HepG2 (cell line): ENCODE measurements around the gene GJE1. TPM values are rescaled to one million over a fixed set of nuclear protein-coding genes. Genes with fewer than 3 reads are reported as not detected.

Experiments
- ATAC-seq: fragments of 200-7000 bp; cut with Tn5 transposase; 3 replicates; pipeline ENCODE4 v1.9.1; 2020; ENCODE audit warnings: mild to moderate bottlenecking, moderate library complexity
- BruUV-seq: library from RNA; stranded (reverse); fragments of 400-500 nt; replicated peaks from 2 replicates; lab custom pipeline; 2021; lab: Mats Ljungman, UMichigan
- CTCF ChIA-PET: fragments of 300-600 bp; formaldehyde crosslinking; extraction: SDS; loops from one replicate; lab custom pipeline; 2021; ENCODE audit warnings: low total read pairs, inconsistent platforms, low intra/inter-chr PET ratio; lab: Yijun Ruan, JAX
- POLR2A ChIA-PET: fragments of 350-600 bp; sonication (Branson Sonifier 250); formaldehyde crosslinking; loops from one replicate; lab custom pipeline; 2020; ENCODE audit warnings: antibody characterized with exemption, inconsistent platforms; lab: Yijun Ruan, JAX
- DNase-seq: peaks from one replicate; pipeline ENCODE4 v3.0.0-alpha.2; 2015; ENCODE audit warnings: low spot score
- FAIRE-seq: peaks from 3 replicates; lab custom pipeline; 2011; peaks lifted over from hg19 to GRCh38; lab: Jason Lieb, UNC
- H2AFZ ChIP-seq: one replicate; pipeline ENCODE4 v1.6.1; 2011; ENCODE audit warnings: low read length, inconsistent platforms
- H3K27ac ChIP-seq: fragments of 300-600 bp; 3 replicates; pipeline ENCODE4 v1.8.0; 2011; ENCODE audit warnings: mixed run types, mild to moderate bottlenecking, mixed read lengths, low read length, inconsistent platforms; ENCODE audit not compliant: insufficient read depth; ENCODE audit errors: extremely low read length
- H3K27me3 ChIP-seq, 2 experiments: fragments of 200-600 bp in 1 of 2; 2 replicates in 1 of 2; 3 replicates in 1 of 2; pipeline versions ENCODE4 v1.6.0 to v1.8.0; 2011; ENCODE audit warnings: low read length in 2 of 2, mild to moderate bottlenecking in 2 of 2, moderate library complexity in 2 of 2, inconsistent platforms in 1 of 2; ENCODE audit not compliant: insufficient read depth in 2 of 2, control insufficient read depth in 1 of 2
- H3K36me3 ChIP-seq, 2 experiments: fragments of 200-600 bp in 1 of 2; replicated peaks in 1 of 2; 2 replicates in 1 of 2; 3 replicates in 1 of 2; pipeline versions ENCODE4 v1.5.1 to v1.8.0; 2011; ENCODE audit warnings: low read length in 2 of 2, inconsistent platforms in 1 of 2; ENCODE audit not compliant: insufficient read depth in 2 of 2, control insufficient read depth in 1 of 2
- H3K4me1 ChIP-seq: 2 replicates; pipeline ENCODE4 v1.5.1; 2012; ENCODE audit warnings: low read length, inconsistent platforms; ENCODE audit not compliant: insufficient read depth
- H3K4me2 ChIP-seq: 2 replicates; pipeline ENCODE4 v1.6.0; 2011; ENCODE audit warnings: low read depth, low read length, inconsistent platforms
- H3K4me3 ChIP-seq, 3 experiments: fragments of 200-600 bp in 1 of 3; sonication (generic), shearing (Covaris generic) in 1 of 3; replicated peaks in 1 of 3; 2 replicates each; pipeline ENCODE4 v1.5.1; 2011 to 2016; ENCODE audit warnings: low read length in 3 of 3, inconsistent platforms in 2 of 3, low read depth in 2 of 3, mild to moderate bottlenecking in 2 of 3, control low read depth in 1 of 3, mixed read lengths in 1 of 3; ENCODE audit not compliant: insufficient read depth in 1 of 3
- H3K79me2 ChIP-seq: one replicate; pipeline ENCODE4 v1.6.1; 2011; ENCODE audit warnings: low read length, inconsistent platforms; ENCODE audit not compliant: insufficient read depth
- H3K9ac ChIP-seq: 2 replicates; pipeline ENCODE4 v1.6.0; 2011; ENCODE audit warnings: mild to moderate bottlenecking, low read depth, low read length, inconsistent platforms; ENCODE audit not compliant: insufficient read depth
- H3K9me3 ChIP-seq: 2 replicates; pipeline ENCODE4 v1.5.1; 2012; ENCODE audit warnings: mild to moderate bottlenecking, low read length
- H4K20me1 ChIP-seq: 2 replicates; pipeline ENCODE4 v1.6.0; 2011; ENCODE audit warnings: inconsistent platforms, mild to moderate bottlenecking, low read length, moderate library complexity; ENCODE audit not compliant: insufficient read depth
- AHDC1 ChIP-seq: sonication (generic); formaldehyde crosslinking; IDR thresholded peaks from 2 replicates; pipeline ENCODE4 v1.5.1; 2020; ENCODE audit warnings: mild to moderate bottlenecking, missing genetic modification reagents, borderline replicate concordance
- FOSL2 ChIP-seq: sonication (generic); formaldehyde crosslinking; IDR thresholded peaks from 2 replicates; pipeline ENCODE4 v1.4.0; 2020; ENCODE audit warnings: missing genetic modification reagents
- KAT2B ChIP-seq: fragments of 150-350 bp; IDR thresholded peaks from 2 replicates; pipeline ENCODE4 v1.6.1; 2014; ENCODE audit warnings: low read depth, low read length, borderline replicate concordance
- RARA ChIP-seq: IDR thresholded peaks from 2 replicates; pipeline ENCODE4 v1.6.1; 2016; ENCODE audit warnings: missing genetic modification reagents, missing compliant biosample characterization
- SNAI1 ChIP-seq: sonication (generic); formaldehyde crosslinking; IDR thresholded peaks from 2 replicates; pipeline ENCODE4 v1.5.0; 2020; ENCODE audit warnings: mild to moderate bottlenecking, missing genetic modification reagents, borderline replicate concordance
- TOPORS ChIP-seq: sonication (generic); formaldehyde crosslinking; IDR thresholded peaks from 2 replicates; pipeline ENCODE4 v1.8.0; 2023; ENCODE audit warnings: mild to moderate bottlenecking, missing genetic modification reagents
- ZNF121 ChIP-seq: sonication (generic); formaldehyde crosslinking; IDR thresholded peaks from 2 replicates; pipeline ENCODE4 v1.5.0; 2020; ENCODE audit warnings: mild to moderate bottlenecking, missing genetic modification reagents
- ZNF160 ChIP-seq: sonication (generic); formaldehyde crosslinking; IDR thresholded peaks from 2 replicates; pipeline ENCODE4 v1.8.0; 2022; ENCODE audit warnings: mild to moderate bottlenecking, inconsistent platforms, missing genetic modification reagents
- ZNF337 ChIP-seq: sonication (generic); formaldehyde crosslinking; IDR thresholded peaks from 2 replicates; pipeline ENCODE4 v1.5.1; 2020; ENCODE audit warnings: missing genetic modification reagents, low read depth, mild to moderate bottlenecking, borderline replicate concordance
- ZNF33A ChIP-seq: sonication (generic); formaldehyde crosslinking; IDR thresholded peaks from 2 replicates; pipeline ENCODE4 v1.5.1; 2020; ENCODE audit warnings: missing genetic modification reagents, mild to moderate bottlenecking, moderate library complexity, borderline replicate concordance
- ZNF432 ChIP-seq: sonication (generic); formaldehyde crosslinking; IDR thresholded peaks from 2 replicates; pipeline ENCODE4 v1.5.0; 2020; ENCODE audit warnings: missing genetic modification reagents, mild to moderate bottlenecking, borderline replicate concordance
- ZNF782 ChIP-seq: sonication (generic); formaldehyde crosslinking; IDR thresholded peaks from 2 replicates; pipeline ENCODE4 v1.4.0; 2020; ENCODE audit warnings: missing genetic modification reagents, mild to moderate bottlenecking, borderline replicate concordance
- in situ Hi-C: cut with HindIII; loops from 2 replicates; pipeline ENCODE4 v1.10.0; 2017; ENCODE audit warnings: low pct_unique_long_range_greater_than_20kb; ENCODE audit not compliant: extremely low pct_ligation_motif_present
- intact Hi-C: fragments of 100-400 bp; cut with micrococcal nuclease; formaldehyde crosslinking; loops from one replicate; pipeline ENCODE4 v1.10.0; 2022; ENCODE audit not compliant: unreplicated experiment
- polyA plus RNA-seq, 8 experiments: library from polyadenylated mRNA; depleted of rRNA in 3 of 8; stranded (reverse) in 7 of 8; unstranded in 1 of 8; fragments of >200 nt; fragmentation: Illumina TruSeq in 4 of 8; extraction: Trizol in 4 of 8; gene quantifications; 2 replicates each; pipeline versions ENCODE4 v1.2.1 to v1.2.3, GENCODE V29; 2011 to 2016; ENCODE audit warnings: low read depth in 4 of 8, missing spikeins in 1 of 8, mixed read lengths in 1 of 8; ENCODE audit not compliant: insufficient read depth in 1 of 8
- total RNA-seq, 5 experiments: library from RNA; depleted of rRNA; stranded (reverse); fragments of >200 nt; fragmentation: Illumina TruSeq; extraction: Trizol; gene quantifications; 2 replicates each; pipeline ENCODE4 v1.2.3, GENCODE V29; 2016; ENCODE audit warnings: low read depth in 1 of 5
- TF ChIP-seq, protein P1 (sequence below): sonication (generic); formaldehyde crosslinking; IDR thresholded peaks from 2 replicates; pipeline ENCODE4 v1.5.1; 2020; ENCODE audit warnings: mild to moderate bottlenecking, missing genetic modification reagents, moderate library complexity
- TF ChIP-seq, protein P2 (sequence below): sonication (generic); formaldehyde crosslinking; IDR thresholded peaks from 2 replicates; pipeline ENCODE4 v1.4.0; 2020; ENCODE audit warnings: missing genetic modification reagents; ENCODE audit errors: not compliant biosample characterization

The GJE1 gene
- total and polyA plus RNA-seq, 2 of the 13 experiments (the other 11 are each of a cell fraction or from before 2014, with no cell fraction given) = not detected

- BruUV-seq = no TSS peak
These were observed 49.3 kb downstream of the GJE1 start for GRCh38 chr6:142182004-142182403.

More at GRCh38 chr6:142182004-142182403, 49.3 kb downstream of the GJE1 start:
- no peak for DNase-seq
- no peak for TF ChIP-seq KAT2B
- no peak for TF ChIP-seq TOPORS (CRISPR knock-in tag)
- TF ChIP-seq ZNF782 = no peak
- TF ChIP-seq, protein P1, sequence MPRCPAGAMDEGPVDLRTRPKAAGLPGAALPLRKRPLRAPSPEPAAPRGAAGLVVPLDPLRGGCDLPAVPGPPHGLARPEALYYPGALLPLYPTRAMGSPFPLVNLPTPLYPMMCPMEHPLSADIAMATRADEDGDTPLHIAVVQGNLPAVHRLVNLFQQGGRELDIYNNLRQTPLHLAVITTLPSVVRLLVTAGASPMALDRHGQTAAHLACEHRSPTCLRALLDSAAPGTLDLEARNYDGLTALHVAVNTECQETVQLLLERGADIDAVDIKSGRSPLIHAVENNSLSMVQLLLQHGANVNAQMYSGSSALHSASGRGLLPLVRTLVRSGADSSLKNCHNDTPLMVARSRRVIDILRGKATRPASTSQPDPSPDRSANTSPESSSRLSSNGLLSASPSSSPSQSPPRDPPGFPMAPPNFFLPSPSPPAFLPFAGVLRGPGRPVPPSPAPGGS (CRISPR knock-in tag) = no peak
- no peak for TF ChIP-seq ZNF432 (CRISPR knock-in tag)
- TF ChIP-seq ZNF337 (CRISPR knock-in tag) = no peak
- TF ChIP-seq ZNF121 (CRISPR knock-in tag) = no peak
- TF ChIP-seq RARA (CRISPR knock-in tag) = no peak
- no peak for TF ChIP-seq ZNF33A (CRISPR knock-in tag)
- TF ChIP-seq, protein P2, sequence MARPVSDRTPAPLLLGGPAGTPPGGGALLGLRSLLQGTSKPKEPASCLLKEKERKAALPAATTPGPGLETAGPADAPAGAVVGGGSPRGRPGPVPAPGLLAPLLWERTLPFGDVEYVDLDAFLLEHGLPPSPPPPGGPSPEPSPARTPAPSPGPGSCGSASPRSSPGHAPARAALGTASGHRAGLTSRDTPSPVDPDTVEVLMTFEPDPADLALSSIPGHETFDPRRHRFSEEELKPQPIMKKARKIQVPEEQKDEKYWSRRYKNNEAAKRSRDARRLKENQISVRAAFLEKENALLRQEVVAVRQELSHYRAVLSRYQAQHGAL (CRISPR knock-in tag) = no peak
- TF ChIP-seq SNAI1 (CRISPR knock-in tag) = no peak
- TF ChIP-seq FOSL2 (CRISPR knock-in tag) = no peak
- no peak for TF ChIP-seq ZNF160 (CRISPR knock-in tag)
- no peak for TF ChIP-seq AHDC1 (CRISPR knock-in tag)
- Histone ChIP-seq H3K4me2 (no peak overlapping the region), H3K27ac (no peak overlapping the region), H3K4me3 (no peak overlapping the region), H2AFZ (no peak overlapping the region), H3K27me3 (no peaks in the 10 kb centered on the region), H3K9ac (no peak overlapping the region), H3K79me2 (no peaks in the 10 kb centered on the region), H4K20me1 (no peaks in the 10 kb centered on the region), H3K4me1 (no peaks in the 10 kb centered on the region), H3K36me3 (peaks cover 1 to 14% of the 10 kb centered on the region in 2 experiments; a peak in 3 of 5 replicates), H3K9me3 (no peaks in the 10 kb centered on the region)
- no peak for ATAC-seq
- ChIA-PET POLR2A (no interaction called here), CTCF (no interaction called here)
- in situ Hi-C loops (no loop called here), intact Hi-C loops (no loop called here)
- no peak for FAIRE-seq
